GM23338 (cell line): ENCODE results near the gene MICAL3. TPM values are rescaled to one million over a fixed set of nuclear protein-coding genes. Genes with fewer than 3 reads are reported as not detected.
A peak's percentile ranks its signal among the peaks of the same experiment; 100 is the strongest.
"Not testable (repeated sequence)": the region's sequence is repeated elsewhere in the genome, so short reads cannot be mapped to it uniquely, and the experiment has no call there.

Source experiments
- ATAC-seq: fragments of 200-7000 bp; cut with Tn5 transposase; 3 replicates; pipeline ENCODE4 v1.9.1; 2020
- DNase-seq: peaks from one replicate; pipeline ENCODE4 v3.0.0-alpha.2; 2015; ENCODE audit warnings: low spot score
- H2AFZ ChIP-seq: fragments of 200-600 bp; sonication (generic); 2 replicates; pipeline ENCODE4 v1.8.0; 2016; ENCODE audit warnings: antibody characterized with exemption, mild to moderate bottlenecking, moderate library complexity
- H3F3A ChIP-seq: fragments of 200-600 bp; sonication (generic); replicated peaks from 2 replicates; pipeline ENCODE4 v1.8.0; 2017; ENCODE audit warnings: antibody characterized with exemption, mixed run types, low read depth
- H3K27ac ChIP-seq: fragments of 200-600 bp; sonication (generic); 2 replicates; pipeline ENCODE4 v1.6.1; 2016; ENCODE audit warnings: low read depth
- H3K27me3 ChIP-seq: fragments of 200-600 bp; sonication (generic); 2 replicates; pipeline ENCODE4 v1.8.0; 2016; ENCODE audit warnings: mild to moderate bottlenecking, mixed run types, moderate library complexity; ENCODE audit not compliant: insufficient read depth
- H3K36me3 ChIP-seq: fragments of 200-600 bp; sonication (generic); 2 replicates; pipeline ENCODE4 v1.8.0; 2016; ENCODE audit warnings: mild to moderate bottlenecking; ENCODE audit not compliant: insufficient read depth
- H3K4me1 ChIP-seq: fragments of 200-600 bp; sonication (generic); 2 replicates; pipeline ENCODE4 v1.8.0; 2016; ENCODE audit warnings: mild to moderate bottlenecking, moderate library complexity; ENCODE audit not compliant: insufficient read depth
- H3K4me2 ChIP-seq: fragments of 200-600 bp; sonication (generic); 2 replicates; pipeline ENCODE4 v1.7.1; 2017; ENCODE audit warnings: mixed run types
- H3K4me3 ChIP-seq: fragments of 200-600 bp; sonication (generic); 2 replicates; pipeline ENCODE4 v1.6.1; 2016; ENCODE audit warnings: mixed run types
- H3K79me2 ChIP-seq: fragments of 200-600 bp; sonication (generic); replicated peaks from 2 replicates; pipeline ENCODE4 v1.8.0; 2017; ENCODE audit warnings: mild to moderate bottlenecking; ENCODE audit not compliant: insufficient read depth
- H3K9me2 ChIP-seq: fragments of 200-600 bp; sonication (generic); 2 replicates; pipeline ENCODE4 v1.8.0; 2017; ENCODE audit not compliant: insufficient read depth
- H4K20me1 ChIP-seq: fragments of 200-600 bp; sonication (generic); replicated peaks from 2 replicates; pipeline ENCODE4 v1.8.0; 2017; ENCODE audit warnings: mild to moderate bottlenecking; ENCODE audit not compliant: insufficient read depth
- H3K27ac Mint-ChIP-seq: 2 replicates; pipeline ENCODE4 v1.8.0; 2020; ENCODE audit warnings: inconsistent platforms, mild to moderate bottlenecking, moderate library complexity, mixed read lengths
- H3K27me3 Mint-ChIP-seq: 3 replicates; pipeline ENCODE4 v1.8.0; 2022; ENCODE audit warnings: low read depth, mild to moderate bottlenecking, moderate library complexity, mixed read lengths, inconsistent platforms; ENCODE audit not compliant: insufficient read depth, poor library complexity
- H3K36me3 Mint-ChIP-seq: 3 replicates; pipeline ENCODE4 v1.8.0; 2021; ENCODE audit warnings: low read depth, mild to moderate bottlenecking, inconsistent platforms, moderate library complexity, mixed read lengths
- H3K4me1 Mint-ChIP-seq: 3 replicates; pipeline ENCODE4 v1.8.0; 2020; ENCODE audit warnings: mild to moderate bottlenecking, inconsistent platforms, mixed read lengths
- H3K4me3 Mint-ChIP-seq: 3 replicates; pipeline ENCODE4 v1.8.0; 2021; ENCODE audit warnings: moderate library complexity, mild to moderate bottlenecking, inconsistent platforms, mixed read lengths
- H3K9me3 Mint-ChIP-seq: 3 replicates; pipeline ENCODE4 v1.8.0; 2020; ENCODE audit warnings: moderate library complexity, mild to moderate bottlenecking, inconsistent platforms, mixed read lengths
- CREB1 ChIP-seq: fragments of 250-450 bp; sonication (Bioruptor Pico); IDR thresholded peaks from 2 replicates; pipeline ENCODE4 v1.5.0; 2020; ENCODE audit warnings: low read depth, mild to moderate bottlenecking, moderate library complexity
- CTCF ChIP-seq, 2 experiments: fragments of 200-600 bp in 1 of 2; sonication (generic) in 1 of 2; conservative IDR thresholded peaks; 2 replicates each; pipeline versions ENCODE4 v1.5.1 to v1.6.1; 2016 to 2017; ENCODE audit warnings: antibody characterized with exemption in 2 of 2, low read depth in 2 of 2, mild to moderate bottlenecking in 2 of 2, moderate library complexity in 1 of 2
- ETS1 ChIP-seq: IDR thresholded peaks from 2 replicates; pipeline ENCODE4 v1.6.1; 2016; ENCODE audit warnings: antibody characterized with exemption
- EZH2phosphoT487 ChIP-seq: fragments of 200-600 bp; sonication (generic); IDR thresholded peaks from one replicate; pipeline ENCODE4 v1.8.1; 2018; ENCODE audit warnings: antibody characterized with exemption; ENCODE audit not compliant: unreplicated experiment
- JUNB ChIP-seq: IDR thresholded peaks from one replicate; pipeline ENCODE4 v1.6.1; 2016; ENCODE audit warnings: antibody characterized with exemption; ENCODE audit not compliant: unreplicated experiment
- NANOG ChIP-seq: IDR thresholded peaks from 2 replicates; pipeline ENCODE4 v1.6.1; 2016; ENCODE audit warnings: antibody characterized with exemption, borderline replicate concordance
- POLR2AphosphoS5 ChIP-seq: IDR thresholded peaks from 2 replicates; pipeline ENCODE4 v1.6.1; 2016; ENCODE audit warnings: antibody characterized with exemption, low read depth
- REST ChIP-seq: IDR thresholded peaks from one replicate; pipeline ENCODE4 v1.6.1; 2018; ENCODE audit warnings: antibody characterized with exemption; ENCODE audit not compliant: unreplicated experiment
- STAT1 ChIP-seq: IDR thresholded peaks from one replicate; pipeline ENCODE4 v1.6.1; 2016; ENCODE audit warnings: antibody characterized with exemption; ENCODE audit not compliant: unreplicated experiment
- ZNF331 ChIP-seq: fragments of 250-450 bp; sonication (Bioruptor Pico); IDR thresholded peaks from 2 replicates; pipeline ENCODE4 v1.5.0; 2020; ENCODE audit warnings: low read depth, mild to moderate bottlenecking, moderate library complexity
- polyA plus RNA-seq: library from polyadenylated mRNA; unstranded; fragments of >200 nt; fragmentation: Nextera tagmentation; extraction: Ambion mirVana; gene quantifications from 2 replicates; pipeline ENCODE4 v1.2.1, GENCODE V29; 2016
- total RNA-seq: library from RNA; depleted of rRNA; stranded (reverse); fragments of >200 nt; shearing (Covaris generic); gene quantifications from 2 replicates; pipeline ENCODE4 v1.2.3, GENCODE V29; 2014

The MICAL3 gene
- total and polyA plus RNA-seq, 2 experiments from 2014 or later, result 10.1 to 33.9 TPM

GRCh38 chr22:18065256-18065655 is 40.9 kb upstream of the MICAL3 start:
- TF ChIP-seq STAT1, result no peak
- no peak for TF ChIP-seq ZNF331 (CRISPR knock-in tag)
- no peak for TF ChIP-seq CREB1 (CRISPR knock-in tag)
- TF ChIP-seq POLR2AphosphoS5, result no peak
- no peak for TF ChIP-seq REST
- TF ChIP-seq CTCF (conservative IDR thresholded peaks at IDR 0.05; ENCODE audit: low read depth in 2 of 2), result peak; percentile 19 to 60; a peak in 2 of 4 replicates
- H3K4me3 ChIP-seq, result no peak overlapping the region
- no peaks in the 10 kb centered on the region for H3F3A ChIP-seq
- no peaks in the 10 kb centered on the region for H3K9me3 Mint-ChIP-seq
- H3K9me2 ChIP-seq, result no peaks in the 10 kb centered on the region
- no peak overlapping the region for H3K4me2 ChIP-seq
- peaks cover 5% of the 10 kb centered on the region; the same call in 1 of the 3 replicates for H3K4me1 Mint-ChIP-seq
- DNase-seq, result peak; percentile 43
- ATAC-seq, result peak; percentile 75
- no peak overlapping the region for H3K27ac ChIP-seq
- H3K79me2 ChIP-seq, result no peaks in the 10 kb centered on the region
- H3K27me3 Mint-ChIP-seq, result peaks cover 6% of the 10 kb centered on the region
- no peaks in the 10 kb centered on the region for H3K4me1 ChIP-seq
- H3K36me3 ChIP-seq, result no peaks in the 10 kb centered on the region
- H3K4me3 Mint-ChIP-seq, result no peak overlapping the region
- H3K27me3 ChIP-seq, result no peaks in the 10 kb centered on the region
- no peaks in the 10 kb centered on the region for H3K36me3 Mint-ChIP-seq
- no peaks in the 10 kb centered on the region for H4K20me1 ChIP-seq
- H3K27ac Mint-ChIP-seq, result no peak overlapping the region
- H2AFZ ChIP-seq, result no peak overlapping the region

- ATAC-seq (no peak), DNase-seq (no peak)
- no peak for TF ChIP-seq JUNB
- TF ChIP-seq POLR2AphosphoS5, result no peak
- TF ChIP-seq NANOG, result no peak
- TF ChIP-seq ETS1, result no peak
- TF ChIP-seq CREB1 (CRISPR knock-in tag), result no peak
- TF ChIP-seq EZH2phosphoT487, result no peak
- TF ChIP-seq CTCF (conservative IDR thresholded peaks at IDR 0.05; ENCODE audit: low read depth in 2 of 2), result no peak
- no peak for TF ChIP-seq STAT1
- no peaks in the 10 kb centered on the region for H4K20me1 ChIP-seq
- H3K4me1 ChIP-seq, result no peaks in the 10 kb centered on the region
- H3K36me3 Mint-ChIP-seq, result no peaks in the 10 kb centered on the region
- peaks cover 6% of the 10 kb centered on the region for H3K27me3 Mint-ChIP-seq
- no peak overlapping the region for H3K27ac ChIP-seq
- no peaks in the 10 kb centered on the region for H3K79me2 ChIP-seq
- H3K4me1 Mint-ChIP-seq, result peaks cover 5% of the 10 kb centered on the region; the same call in 1 of the 3 replicates
- H3K4me3 Mint-ChIP-seq, result no peak overlapping the region
- no peaks in the 10 kb centered on the region for H3K36me3 ChIP-seq
- H3K4me3 ChIP-seq, result no peak overlapping the region
- H3K27me3 ChIP-seq, result no peaks in the 10 kb centered on the region
- no peaks in the 10 kb centered on the region for H3K9me2 ChIP-seq
- H2AFZ ChIP-seq, result no peak overlapping the region
- no peaks in the 10 kb centered on the region for H3K9me3 Mint-ChIP-seq
- no peaks in the 10 kb centered on the region for H3F3A ChIP-seq
- no peak overlapping the region for H3K27ac Mint-ChIP-seq
- H3K4me2 ChIP-seq, result no peak overlapping the region
Observed at GRCh38 chr22:18064636-18065035, 40.3 kb upstream of the MICAL3 start.

- H2AFZ ChIP-seq, H3K4me1 ChIP-seq, H3K79me2 ChIP-seq, H3K27me3 Mint-ChIP-seq, H3K4me2 ChIP-seq, H3K27me3 ChIP-seq, H3K9me2 ChIP-seq, H3K4me3 ChIP-seq, H3K36me3 Mint-ChIP-seq, DNase-seq, H4K20me1 ChIP-seq, ATAC-seq, H3K27ac Mint-ChIP-seq, H3K9me3 Mint-ChIP-seq, H3K4me1 Mint-ChIP-seq, H3K36me3 ChIP-seq, H3K4me3 Mint-ChIP-seq, H3F3A ChIP-seq, H3K27ac ChIP-seq: not testable (repeated sequence)
Observed at GRCh38 chr22:18063715-18064114, 39.4 kb upstream of the MICAL3 start.
